ENCODE data around the gene TMPRSS13. TPM values are rescaled to one million over a fixed set of nuclear protein-coding genes. Genes with fewer than 3 reads are reported as not detected.
A peak's percentile ranks its signal among the peaks of the same experiment; 100 is the strongest.

Gene TMPRSS13
- total RNA-seq, 1 donor from 2014 or later, result 0.15 TPM

GRCh38 chr11:117917591-117918151 is 11.5 kb downstream of the TMPRSS13 start:
- intact Hi-C loops (cut with micrococcal nuclease), result no loop called here
- ATAC-seq (no peak), DNase-seq (no peak)

GRCh38 chr11:117916956-117917355 is 12.2 kb downstream of the TMPRSS13 start:
- ATAC-seq, result no peak
- intact Hi-C loops (cut with micrococcal nuclease), result no loop called here
- no peak for DNase-seq

GRCh38 chr11:117915672-117916235 is 13.4 kb downstream of the TMPRSS13 start:
- intact Hi-C loops (cut with micrococcal nuclease), result no loop called here
- ATAC-seq, result no peak
- no peak for DNase-seq

GRCh38 chr11:117914991-117915618 is 14.1 kb downstream of the TMPRSS13 start:
- ATAC-seq, result no peak
- intact Hi-C loops (cut with micrococcal nuclease), result no loop called here
- DNase-seq, result no peak

- DNase-seq, result no peak
- ATAC-seq, result no peak
- intact Hi-C loops (cut with micrococcal nuclease), result no loop called here
These were observed 14.8 kb downstream of the TMPRSS13 start for GRCh38 chr11:117914398-117914761.

GRCh38 chr11:117913736-117914397 is 15.3 kb downstream of the TMPRSS13 start:
- intact Hi-C loops (cut with micrococcal nuclease), result no loop called here
- ATAC-seq, result no peak
- no peak for DNase-seq

GRCh38 chr11:117912497-117912896 is 16.7 kb downstream of the TMPRSS13 start:
- intact Hi-C loops (cut with micrococcal nuclease), result no loop called here
- ATAC-seq, result no peak
- no peak for DNase-seq

- ATAC-seq (no peak), DNase-seq (no peak)
- intact Hi-C loops (cut with micrococcal nuclease), result no loop called here
These were observed 17.5 kb downstream of the TMPRSS13 start for GRCh38 chr11:117911694-117912093.

- DNase-seq (no peak), ATAC-seq (no peak)
- intact Hi-C loops (cut with micrococcal nuclease), result no loop called here
These were observed 18.1 kb downstream of the TMPRSS13 start for GRCh38 chr11:117910941-117911655.

GRCh38 chr11:117910525-117910924 is 18.7 kb downstream of the TMPRSS13 start:
- intact Hi-C loops (cut with micrococcal nuclease), result no loop called here
- no peak for DNase-seq
- ATAC-seq, result no peak

GRCh38 chr11:117909611-117910382 is 19.4 kb downstream of the TMPRSS13 start:
- DNase-seq, result no peak
- intact Hi-C loops (cut with micrococcal nuclease), result no loop called here
- no peak for ATAC-seq

- no peak for DNase-seq
- no peak for ATAC-seq
- intact Hi-C loops (cut with micrococcal nuclease), result no loop called here
These were observed 20.1 kb downstream of the TMPRSS13 start for GRCh38 chr11:117908959-117909610.

- ATAC-seq, result no peak
- DNase-seq, result no peak
- intact Hi-C loops (cut with micrococcal nuclease), result no loop called here
These were observed 20.9 kb downstream of the TMPRSS13 start for GRCh38 chr11:117908109-117908895.

GRCh38 chr11:117907276-117908108 is 21.7 kb downstream of the TMPRSS13 start:
- DNase-seq (peak; percentile 87), ATAC-seq (peak; percentile 97)
- intact Hi-C loops (cut with micrococcal nuclease), result no loop called here

- intact Hi-C loops (cut with micrococcal nuclease), result no loop called here
These were observed 22.5 kb downstream of the TMPRSS13 start for GRCh38 chr11:117906710-117907109.

GRCh38 chr11:117906126-117906525 is 23.1 kb downstream of the TMPRSS13 start:
- intact Hi-C loops (cut with micrococcal nuclease), result no loop called here

More at GRCh38 chr11:117906710-117907109, 22.5 kb downstream of the TMPRSS13 start:
- ATAC-seq (no peak), DNase-seq (no peak)

GRCh38 chr11:117905524-117905923 is 23.7 kb downstream of the TMPRSS13 start:
- DNase-seq (no peak), ATAC-seq (no peak)
- intact Hi-C loops (cut with micrococcal nuclease), result no loop called here

More at GRCh38 chr11:117906126-117906525, 23.1 kb downstream of the TMPRSS13 start:
- no peak for ATAC-seq
- no peak for DNase-seq
